ENCODE results near the gene UPK3A. TPM values are rescaled to one million over a fixed set of nuclear protein-coding genes. Genes with fewer than 3 reads are reported as not detected.

The UPK3A gene
- total RNA-seq, 6 experiments from 2014 or later, result not detected

GRCh38 chr22:45309422-45310227, 24.9 kb downstream of the UPK3A start, which contains the start of gene FAM118A:
FAM118A (plus strand) TSS chr22:45309934; CDS start chr22:45322380, 12,446 bp downstream.
- Histone ChIP-seq H3K27ac (peak within 1 kb of the TSS; percentile 77 to 79 (median 79)), H3K9me3 (no peaks in the 10 kb centered on the region), H3K36me3 (no peaks in the 10 kb centered on the region), H3K4me3 (peak within 1 kb of the TSS; percentile 89 to 95 (median 93)), H3K27me3 (no peaks in the 10 kb centered on the region), H3K4me1 (peaks cover 0 to 11% (median 3%) of the 10 kb centered on the region in 4 donors)
- intact Hi-C loops (cut with DNase I), result no loop called here
- TF ChIP-seq, protein P1, sequence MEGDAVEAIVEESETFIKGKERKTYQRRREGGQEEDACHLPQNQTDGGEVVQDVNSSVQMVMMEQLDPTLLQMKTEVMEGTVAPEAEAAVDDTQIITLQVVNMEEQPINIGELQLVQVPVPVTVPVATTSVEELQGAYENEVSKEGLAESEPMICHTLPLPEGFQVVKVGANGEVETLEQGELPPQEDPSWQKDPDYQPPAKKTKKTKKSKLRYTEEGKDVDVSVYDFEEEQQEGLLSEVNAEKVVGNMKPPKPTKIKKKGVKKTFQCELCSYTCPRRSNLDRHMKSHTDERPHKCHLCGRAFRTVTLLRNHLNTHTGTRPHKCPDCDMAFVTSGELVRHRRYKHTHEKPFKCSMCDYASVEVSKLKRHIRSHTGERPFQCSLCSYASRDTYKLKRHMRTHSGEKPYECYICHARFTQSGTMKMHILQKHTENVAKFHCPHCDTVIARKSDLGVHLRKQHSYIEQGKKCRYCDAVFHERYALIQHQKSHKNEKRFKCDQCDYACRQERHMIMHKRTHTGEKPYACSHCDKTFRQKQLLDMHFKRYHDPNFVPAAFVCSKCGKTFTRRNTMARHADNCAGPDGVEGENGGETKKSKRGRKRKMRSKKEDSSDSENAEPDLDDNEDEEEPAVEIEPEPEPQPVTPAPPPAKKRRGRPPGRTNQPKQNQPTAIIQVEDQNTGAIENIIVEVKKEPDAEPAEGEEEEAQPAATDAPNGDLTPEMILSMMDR (IDR thresholded peaks at IDR 0.05), result peak in 1 of 4 donors; percentile 4
- TF ChIP-seq POLR2A (IDR thresholded peaks at IDR 0.05), result peak; percentile 81
- DNase-seq (peak; percentile 96), ATAC-seq (peak; percentile 93 to 97 (median 94))
- under 1% methylated on average over 13 of the region's 95 CpGs for WGBS (ENCODE audit: insufficient coverage, low coverage, low lambda C conversion rate, missing lambda C conversion rate)

- TF ChIP-seq, protein P1 (IDR thresholded peaks at IDR 0.05), result no peak
- no peak for TF ChIP-seq POLR2A (IDR thresholded peaks at IDR 0.05)
These were observed 25.7 kb downstream of the UPK3A start for GRCh38 chr22:45310331-45310976.

GRCh38 chr22:45310977-45311531, 26.3 kb downstream of the UPK3A start:
- Histone ChIP-seq H3K27me3 (no peaks in the 10 kb centered on the region), H3K4me3 (peak overlapping the region; percentile 89 to 95 (median 93)), H3K27ac (peak overlapping the region in 1 of 3 donors; percentile 77), H3K4me1 (peaks cover 0 to 11% (median 3%) of the 10 kb centered on the region in 4 donors), H3K36me3 (no peaks in the 10 kb centered on the region), H3K9me3 (no peaks in the 10 kb centered on the region)
- no peak for TF ChIP-seq POLR2A (IDR thresholded peaks at IDR 0.05)
- TF ChIP-seq, protein P1 (IDR thresholded peaks at IDR 0.05), result no peak
- ATAC-seq (no peak), DNase-seq (no peak)
- intact Hi-C loops (cut with DNase I), result no loop called here
- WGBS (ENCODE audit: insufficient coverage, low coverage, low lambda C conversion rate, missing lambda C conversion rate), result 63% methylated on average over 13 of the region's 14 CpGs

More at GRCh38 chr22:45310331-45310976, 25.7 kb downstream of the UPK3A start:
- no peaks in the 10 kb centered on the region for H3K36me3 ChIP-seq
- H3K27ac ChIP-seq, result peak overlapping the region; percentile 77 to 79 (median 79)
- ATAC-seq (no peak), DNase-seq (peak in 2 of 3 donors; percentile 45 to 66)
- intact Hi-C loops (cut with DNase I), result no loop called here
- peaks cover 0 to 11% (median 3%) of the 10 kb centered on the region in 4 donors for H3K4me1 ChIP-seq
- no peaks in the 10 kb centered on the region for H3K9me3 ChIP-seq
- peak overlapping the region; percentile 89 to 95 (median 93) for H3K4me3 ChIP-seq
- H3K27me3 ChIP-seq, result no peaks in the 10 kb centered on the region
- 3% methylated on average over 16 of the region's 33 CpGs for WGBS (ENCODE audit: insufficient coverage, low coverage, low lambda C conversion rate, missing lambda C conversion rate)

GRCh38 chr22:45312415-45312814, 27.7 kb downstream of the UPK3A start:
- Histone ChIP-seq H3K4me1 (peaks cover 0 to 12% (median 8%) of the 10 kb centered on the region in 4 donors), H3K27me3 (no peaks in the 10 kb centered on the region), H3K9me3 (no peaks in the 10 kb centered on the region), H3K27ac (no peak overlapping the region), H3K36me3 (no peaks in the 10 kb centered on the region), H3K4me3 (no peak overlapping the region)
- WGBS (ENCODE audit: insufficient coverage, low coverage, low lambda C conversion rate, missing lambda C conversion rate), result 81% methylated on average over 6 of the region's 8 CpGs
- TF ChIP-seq, protein P1 (IDR thresholded peaks at IDR 0.05), result no peak
- no peak for TF ChIP-seq POLR2A (IDR thresholded peaks at IDR 0.05)
- DNase-seq (no peak), ATAC-seq (no peak)
- intact Hi-C loops (cut with DNase I), result no loop called here
